Liver (tissue), 9 donors: ENCODE results near the gene FAM193A. TPM values are rescaled to one million over a fixed set of nuclear protein-coding genes. Genes with fewer than 3 reads are reported as not detected.

Source experiments
- DNase-seq: peaks from one replicate; pipeline ENCODE4 v3.0.0-alpha.2; 2017; ENCODE audit warnings: low spot score
- H3K27ac ChIP-seq, 2 donors: one replicate each; pipeline ENCODE4 v1.7.0; 2013; ENCODE audit warnings: inconsistent platforms in 2 of 2, low read length in 2 of 2, control low read depth in 1 of 2, low read depth in 1 of 2, mild to moderate bottlenecking in 1 of 2
- H3K27me3 ChIP-seq, 4 donors: one replicate each; pipeline versions ENCODE4 v1.6.1 to v1.7.0; 2013; ENCODE audit warnings: low read length in 3 of 4, inconsistent platforms in 1 of 4, mild to moderate bottlenecking in 1 of 4, moderate library complexity in 1 of 4; ENCODE audit not compliant: control insufficient read depth in 4 of 4, insufficient read depth in 4 of 4
- H3K36me3 ChIP-seq, 4 donors: one replicate each; pipeline versions ENCODE4 v1.6.1 to v1.7.0; 2013; ENCODE audit warnings: low read length in 3 of 4, mild to moderate bottlenecking in 3 of 4, low read depth in 1 of 4, moderate library complexity in 1 of 4; ENCODE audit not compliant: control insufficient read depth in 4 of 4, insufficient read depth in 3 of 4
- H3K4me1 ChIP-seq, 4 donors: one replicate each; pipeline versions ENCODE4 v1.6.1 to v1.7.0; 2013; ENCODE audit warnings: low read length in 3 of 4, mild to moderate bottlenecking in 3 of 4, moderate library complexity in 1 of 4; ENCODE audit not compliant: control insufficient read depth in 4 of 4, insufficient read depth in 4 of 4
- H3K4me3 ChIP-seq, 3 donors: one replicate each; pipeline versions ENCODE4 v1.6.1 to v1.7.0; 2013; ENCODE audit warnings: low read length in 3 of 3, control low read depth in 1 of 3, low read depth in 1 of 3, mild to moderate bottlenecking in 1 of 3
- H3K9ac ChIP-seq, 2 donors: one replicate each; pipeline ENCODE4 v1.7.0; 2013; ENCODE audit warnings: low read length in 2 of 2, mild to moderate bottlenecking in 2 of 2, moderate library complexity in 2 of 2, control low read depth in 1 of 2, low read depth in 1 of 2
- H3K9me3 ChIP-seq, 4 donors: one replicate each; pipeline versions ENCODE4 v1.6.1 to v1.7.0; 2013; ENCODE audit warnings: low read length in 3 of 4; ENCODE audit not compliant: control insufficient read depth in 4 of 4
- EGR1 ChIP-seq, 2 donors: IDR thresholded peaks; 2 replicates each; pipeline ENCODE4 v1.6.1; 2016 to 2018; ENCODE audit warnings: antibody characterized with exemption in 2 of 2, low read depth in 2 of 2
- FOXA1 ChIP-seq: IDR thresholded peaks from 2 replicates; pipeline ENCODE4 v1.6.1; 2016; ENCODE audit warnings: antibody characterized with exemption
- FOXA2 ChIP-seq: IDR thresholded peaks from 2 replicates; pipeline ENCODE4 v1.6.1; 2016; ENCODE audit warnings: antibody characterized with exemption
- GABPA ChIP-seq, 2 donors: IDR thresholded peaks in 1 of 2; conservative IDR thresholded peaks in 1 of 2; 2 replicates each; pipeline ENCODE4 v1.6.1; 2016; ENCODE audit warnings: antibody characterized with exemption in 2 of 2, mild to moderate bottlenecking in 1 of 2, moderate library complexity in 1 of 2
- HNF4A ChIP-seq, 2 donors: conservative IDR thresholded peaks; 2 replicates each; pipeline ENCODE4 v1.6.1; 2016; ENCODE audit warnings: antibody characterized with exemption in 2 of 2, mild to moderate bottlenecking in 2 of 2
- HNF4G ChIP-seq: IDR thresholded peaks from 2 replicates; pipeline ENCODE4 v1.6.1; 2016; ENCODE audit warnings: antibody characterized with exemption
- JUND ChIP-seq, 2 donors: IDR thresholded peaks; 2 replicates each; pipeline ENCODE4 v1.6.1; 2016; ENCODE audit warnings: antibody characterized with exemption in 2 of 2
- NR2F2 ChIP-seq: IDR thresholded peaks from 2 replicates; pipeline ENCODE4 v1.6.1; 2016; ENCODE audit warnings: antibody characterized with exemption
- RAD21 ChIP-seq, 2 donors: IDR thresholded peaks; 2 replicates each; pipeline ENCODE4 v1.6.1; 2016; ENCODE audit warnings: antibody characterized with exemption in 2 of 2, mild to moderate bottlenecking in 2 of 2
- RXRA ChIP-seq, 2 donors: IDR thresholded peaks; 2 replicates each; pipeline ENCODE4 v1.6.1; 2017 to 2018; ENCODE audit warnings: antibody characterized with exemption in 2 of 2, mild to moderate bottlenecking in 1 of 2
- SP1 ChIP-seq: IDR thresholded peaks from 2 replicates; pipeline ENCODE4 v1.6.1; 2018; ENCODE audit warnings: antibody characterized with exemption, mild to moderate bottlenecking
- TAF1 ChIP-seq: conservative IDR thresholded peaks from 2 replicates; pipeline ENCODE4 v1.6.1; 2016; ENCODE audit warnings: antibody characterized with exemption, mild to moderate bottlenecking
- YY1 ChIP-seq: IDR thresholded peaks from 2 replicates; pipeline ENCODE4 v1.6.1; 2016; ENCODE audit warnings: antibody characterized with exemption, mild to moderate bottlenecking
- WGBS: extraction: QIAGEN DNeasy Blood & Tissue Kit; methylation state at CpG from one replicate; pipeline ENCODE4 v1.1.7; 2013; 5-methylcytosine and 5-hydroxymethylcytosine counted together
- polyA plus RNA-seq, 2 donors: library from polyadenylated mRNA; stranded (reverse) in 1 of 2; unstranded in 1 of 2; fragments of 200-250 nt in 1 of 2; fragments of >200 nt in 1 of 2; fragmentation: Nextera tagmentation in 1 of 2; extraction: Ambion mirVana in 1 of 2; gene quantifications; one replicate each; pipeline versions ENCODE4 v1.2.1 to v1.2.3, GENCODE V29; 2013 to 2015
- total RNA-seq, 2 donors: library from RNA; depleted of rRNA; stranded (reverse); fragments of >200 nt; gene quantifications; one replicate each; pipeline ENCODE4 v1.2.3, GENCODE V29; 2014
- TF ChIP-seq, protein P1 (sequence below): IDR thresholded peaks from 2 replicates; pipeline ENCODE4 v1.6.1; 2016; ENCODE audit warnings: antibody characterized with exemption
- TF ChIP-seq, protein P2 (sequence below): IDR thresholded peaks from 2 replicates; pipeline ENCODE4 v1.6.1; 2016; ENCODE audit warnings: antibody characterized with exemption
- TF ChIP-seq, protein P3 (sequence below): IDR thresholded peaks from 2 replicates; pipeline ENCODE4 v1.6.1; 2016; ENCODE audit warnings: antibody characterized with exemption
- TF ChIP-seq, protein P4 (sequence below): fragments of 150-350 bp; IDR thresholded peaks from 2 replicates; pipeline ENCODE4 v1.5.1; 2017; ENCODE audit warnings: improper control_type of control experiment, low read depth, low read length; ENCODE audit not compliant: missing input control
- TF ChIP-seq, protein P5 (sequence below): IDR thresholded peaks from 2 replicates; pipeline ENCODE4 v1.6.1; 2016; ENCODE audit warnings: antibody characterized with exemption, mild to moderate bottlenecking
- donor health status: healthy.
- donor health status: healthy.
- donor health status: healthy.
- donor health status: healthy.
- donor health status: healthy.

FAM193A gene
- total and polyA plus RNA-seq, 4 donors, result 3.9 to 10.2 (median 7.0) TPM

DNA sequence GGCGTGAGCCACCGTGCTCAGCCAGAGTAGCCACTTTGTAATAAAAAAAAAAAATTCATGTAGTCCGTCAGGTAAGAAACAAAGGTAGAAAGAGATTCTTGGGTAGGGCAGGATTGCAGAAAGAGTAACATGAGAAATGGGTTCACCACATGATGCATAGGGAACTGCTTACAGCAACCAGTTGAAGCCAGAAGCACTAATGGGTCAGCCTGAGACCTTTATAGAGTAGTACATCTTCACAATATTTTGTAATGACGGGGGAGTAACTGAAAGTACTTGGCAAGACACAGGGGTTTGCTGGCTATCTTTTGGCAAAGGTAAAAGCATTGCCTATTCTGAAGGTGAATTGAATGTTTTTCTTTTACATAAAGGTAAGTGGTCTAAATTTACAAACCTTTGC is 29.1 kb downstream of the FAM193A start (continued):
- TF ChIP-seq EGR1 (IDR thresholded peaks at IDR 0.05; ENCODE audit: low read depth in 2 of 2) (no peak), HNF4A (conservative IDR thresholded peaks at IDR 0.05) (no peak), JUND (IDR thresholded peaks at IDR 0.05) (no peak), RAD21 (IDR thresholded peaks at IDR 0.05) (no peak), TAF1 (no peak)

DNA sequence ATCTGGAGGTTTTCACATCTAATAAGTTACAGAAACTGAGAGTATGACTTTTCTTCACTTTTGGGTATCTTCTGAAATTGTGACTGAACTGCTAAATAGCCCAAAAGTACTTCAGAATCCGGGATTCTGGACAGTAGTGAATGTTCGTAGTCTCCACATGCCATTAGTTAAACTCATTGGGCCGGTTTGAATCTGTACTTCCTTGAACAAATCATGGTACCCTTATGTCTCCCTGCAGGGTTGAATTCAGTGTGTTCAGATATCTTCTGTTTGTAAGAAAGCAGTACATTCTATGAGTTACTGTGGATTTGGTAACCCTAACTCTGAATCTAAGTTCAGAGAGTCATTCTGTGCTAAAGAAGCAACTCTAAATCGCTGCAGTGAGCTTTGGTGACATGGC is 33.6 kb downstream of the FAM193A start:
- no peaks in the 10 kb centered on the region for H3K9me3 ChIP-seq
- no peaks in the 10 kb centered on the region for H3K27me3 ChIP-seq
- no peak for TF ChIP-seq RXRA (IDR thresholded peaks at IDR 0.05)
- TF ChIP-seq SP1, result no peak
- no peak for TF ChIP-seq NR2F2
- TF ChIP-seq, protein P1, sequence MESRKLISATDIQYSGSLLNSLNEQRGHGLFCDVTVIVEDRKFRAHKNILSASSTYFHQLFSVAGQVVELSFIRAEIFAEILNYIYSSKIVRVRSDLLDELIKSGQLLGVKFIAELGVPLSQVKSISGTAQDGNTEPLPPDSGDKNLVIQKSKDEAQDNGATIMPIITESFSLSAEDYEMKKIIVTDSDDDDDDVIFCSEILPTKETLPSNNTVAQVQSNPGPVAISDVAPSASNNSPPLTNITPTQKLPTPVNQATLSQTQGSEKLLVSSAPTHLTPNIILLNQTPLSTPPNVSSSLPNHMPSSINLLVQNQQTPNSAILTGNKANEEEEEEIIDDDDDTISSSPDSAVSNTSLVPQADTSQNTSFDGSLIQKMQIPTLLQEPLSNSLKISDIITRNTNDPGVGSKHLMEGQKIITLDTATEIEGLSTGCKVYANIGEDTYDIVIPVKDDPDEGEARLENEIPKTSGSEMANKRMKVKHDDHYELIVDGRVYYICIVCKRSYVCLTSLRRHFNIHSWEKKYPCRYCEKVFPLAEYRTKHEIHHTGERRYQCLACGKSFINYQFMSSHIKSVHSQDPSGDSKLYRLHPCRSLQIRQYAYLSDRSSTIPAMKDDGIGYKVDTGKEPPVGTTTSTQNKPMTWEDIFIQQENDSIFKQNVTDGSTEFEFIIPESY, result no peak
- no peak for TF ChIP-seq EGR1 (IDR thresholded peaks at IDR 0.05; ENCODE audit: low read depth in 2 of 2)
- TF ChIP-seq YY1, result no peak
- TF ChIP-seq, protein P2, sequence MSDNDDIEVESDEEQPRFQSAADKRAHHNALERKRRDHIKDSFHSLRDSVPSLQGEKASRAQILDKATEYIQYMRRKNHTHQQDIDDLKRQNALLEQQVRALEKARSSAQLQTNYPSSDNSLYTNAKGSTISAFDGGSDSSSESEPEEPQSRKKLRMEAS, result no peak
- TF ChIP-seq RAD21 (IDR thresholded peaks at IDR 0.05), result no peak
- no peak for TF ChIP-seq HNF4G
- TF ChIP-seq, protein P3, sequence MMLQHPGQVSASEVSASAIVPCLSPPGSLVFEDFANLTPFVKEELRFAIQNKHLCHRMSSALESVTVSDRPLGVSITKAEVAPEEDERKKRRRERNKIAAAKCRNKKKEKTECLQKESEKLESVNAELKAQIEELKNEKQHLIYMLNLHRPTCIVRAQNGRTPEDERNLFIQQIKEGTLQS, result no peak
- TF ChIP-seq, protein P4, sequence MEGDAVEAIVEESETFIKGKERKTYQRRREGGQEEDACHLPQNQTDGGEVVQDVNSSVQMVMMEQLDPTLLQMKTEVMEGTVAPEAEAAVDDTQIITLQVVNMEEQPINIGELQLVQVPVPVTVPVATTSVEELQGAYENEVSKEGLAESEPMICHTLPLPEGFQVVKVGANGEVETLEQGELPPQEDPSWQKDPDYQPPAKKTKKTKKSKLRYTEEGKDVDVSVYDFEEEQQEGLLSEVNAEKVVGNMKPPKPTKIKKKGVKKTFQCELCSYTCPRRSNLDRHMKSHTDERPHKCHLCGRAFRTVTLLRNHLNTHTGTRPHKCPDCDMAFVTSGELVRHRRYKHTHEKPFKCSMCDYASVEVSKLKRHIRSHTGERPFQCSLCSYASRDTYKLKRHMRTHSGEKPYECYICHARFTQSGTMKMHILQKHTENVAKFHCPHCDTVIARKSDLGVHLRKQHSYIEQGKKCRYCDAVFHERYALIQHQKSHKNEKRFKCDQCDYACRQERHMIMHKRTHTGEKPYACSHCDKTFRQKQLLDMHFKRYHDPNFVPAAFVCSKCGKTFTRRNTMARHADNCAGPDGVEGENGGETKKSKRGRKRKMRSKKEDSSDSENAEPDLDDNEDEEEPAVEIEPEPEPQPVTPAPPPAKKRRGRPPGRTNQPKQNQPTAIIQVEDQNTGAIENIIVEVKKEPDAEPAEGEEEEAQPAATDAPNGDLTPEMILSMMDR, result no peak
- TF ChIP-seq JUND (IDR thresholded peaks at IDR 0.05), result no peak
- no peak for TF ChIP-seq FOXA2
- no peak for TF ChIP-seq FOXA1
- TF ChIP-seq, protein P5, sequence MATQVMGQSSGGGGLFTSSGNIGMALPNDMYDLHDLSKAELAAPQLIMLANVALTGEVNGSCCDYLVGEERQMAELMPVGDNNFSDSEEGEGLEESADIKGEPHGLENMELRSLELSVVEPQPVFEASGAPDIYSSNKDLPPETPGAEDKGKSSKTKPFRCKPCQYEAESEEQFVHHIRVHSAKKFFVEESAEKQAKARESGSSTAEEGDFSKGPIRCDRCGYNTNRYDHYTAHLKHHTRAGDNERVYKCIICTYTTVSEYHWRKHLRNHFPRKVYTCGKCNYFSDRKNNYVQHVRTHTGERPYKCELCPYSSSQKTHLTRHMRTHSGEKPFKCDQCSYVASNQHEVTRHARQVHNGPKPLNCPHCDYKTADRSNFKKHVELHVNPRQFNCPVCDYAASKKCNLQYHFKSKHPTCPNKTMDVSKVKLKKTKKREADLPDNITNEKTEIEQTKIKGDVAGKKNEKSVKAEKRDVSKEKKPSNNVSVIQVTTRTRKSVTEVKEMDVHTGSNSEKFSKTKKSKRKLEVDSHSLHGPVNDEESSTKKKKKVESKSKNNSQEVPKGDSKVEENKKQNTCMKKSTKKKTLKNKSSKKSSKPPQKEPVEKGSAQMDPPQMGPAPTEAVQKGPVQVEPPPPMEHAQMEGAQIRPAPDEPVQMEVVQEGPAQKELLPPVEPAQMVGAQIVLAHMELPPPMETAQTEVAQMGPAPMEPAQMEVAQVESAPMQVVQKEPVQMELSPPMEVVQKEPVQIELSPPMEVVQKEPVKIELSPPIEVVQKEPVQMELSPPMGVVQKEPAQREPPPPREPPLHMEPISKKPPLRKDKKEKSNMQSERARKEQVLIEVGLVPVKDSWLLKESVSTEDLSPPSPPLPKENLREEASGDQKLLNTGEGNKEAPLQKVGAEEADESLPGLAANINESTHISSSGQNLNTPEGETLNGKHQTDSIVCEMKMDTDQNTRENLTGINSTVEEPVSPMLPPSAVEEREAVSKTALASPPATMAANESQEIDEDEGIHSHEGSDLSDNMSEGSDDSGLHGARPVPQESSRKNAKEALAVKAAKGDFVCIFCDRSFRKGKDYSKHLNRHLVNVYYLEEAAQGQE, result no peak
- TF ChIP-seq GABPA (IDR thresholded peaks at IDR 0.05 in 1 of 2, conservative IDR thresholded peaks at IDR 0.05 in 1 of 2), result no peak
- TF ChIP-seq TAF1, result no peak
- no peak for TF ChIP-seq HNF4A (conservative IDR thresholded peaks at IDR 0.05)
- H3K36me3 ChIP-seq, result peaks cover 0 to 3% (median 0%) of the 10 kb centered on the region in 4 donors
- H3K4me1 ChIP-seq, result no peaks in the 10 kb centered on the region
- H3K27ac ChIP-seq, result no peak overlapping the region
- WGBS, result 96% methylated on average over 4 of the region's 4 CpGs
- H3K4me3 ChIP-seq, result no peak overlapping the region
- DNase-seq, result no peak
- H3K9ac ChIP-seq, result no peak overlapping the region
